Left ventricle myocardium inferior (tissue), 1 donor: Measurements from ENCODE around the gene AKAP4. TPM values are rescaled to one million over a fixed set of nuclear protein-coding genes. Genes with fewer than 3 reads are reported as not detected.

Experiments used
- DNase-seq: peaks from one replicate; pipeline ENCODE4 v3.0.0-alpha.2; 2020
- H3K27ac ChIP-seq: fragments of 200-600 bp; replicated peaks from 2 replicates; pipeline ENCODE4 v1.8.0; 2021
- H3K27me3 ChIP-seq: fragments of 200-600 bp; 2 replicates; pipeline ENCODE4 v1.8.0; 2021; ENCODE audit warnings: low read depth
- H3K36me3 ChIP-seq: fragments of 200-600 bp; 2 replicates; pipeline ENCODE4 v1.8.0; 2021
- H3K4me1 ChIP-seq: fragments of 200-600 bp; 2 replicates; pipeline ENCODE4 v1.8.0; 2021
- H3K4me3 ChIP-seq: fragments of 200-600 bp; 2 replicates; pipeline ENCODE4 v1.8.0; 2021; ENCODE audit warnings: mild to moderate bottlenecking, moderate library complexity
- H3K9me3 ChIP-seq: fragments of 200-600 bp; replicated peaks from 2 replicates; pipeline ENCODE4 v1.8.0; 2021
- CTCF ChIP-seq: fragments of 200-600 bp; IDR thresholded peaks from 2 replicates; pipeline ENCODE4 v1.8.0; 2021; ENCODE audit warnings: antibody characterized with exemption, mild to moderate bottlenecking, borderline replicate concordance
- intact Hi-C: fragments of 100-400 bp; cut with micrococcal nuclease; formaldehyde crosslinking; loops from one replicate; pipeline ENCODE4 v1.11.0; 2022
- total RNA-seq: library from RNA; stranded (reverse); fragmentation: NEBNext Ultra II Directional; extraction: Animal tissue kit (Norgen Biotek cat#: 25700); gene quantifications from one replicate; pipeline ENCODE4 v1.2.1, GENCODE V29; 2021
- donor health status: DM: no; HTN: yes; CAD: no; lungs with severe emphysema.

Gene AKAP4
- total RNA-seq, 1 donor from 2014 or later = not detected

- no peaks in the 10 kb centered on the region for H3K4me1 ChIP-seq
- no peaks in the 10 kb centered on the region for H3K27me3 ChIP-seq
- H3K36me3 ChIP-seq = no peaks in the 10 kb centered on the region
- H3K9me3 ChIP-seq = no peaks in the 10 kb centered on the region
- no peak overlapping the region for H3K27ac ChIP-seq
- TF ChIP-seq CTCF = no peak
- H3K4me3 ChIP-seq = no peak overlapping the region
- intact Hi-C loops = no loop called here
- no peak for DNase-seq
Observed at GRCh38 chrX:50157545-50158135, 43.2 kb downstream of the AKAP4 start.

- intact Hi-C loops = no loop called here
- TF ChIP-seq CTCF = no peak
- H3K36me3 ChIP-seq = no peaks in the 10 kb centered on the region
- no peak for DNase-seq
- no peak overlapping the region for H3K4me3 ChIP-seq
- H3K9me3 ChIP-seq = no peaks in the 10 kb centered on the region
- no peak overlapping the region for H3K27ac ChIP-seq
- H3K4me1 ChIP-seq = no peaks in the 10 kb centered on the region
- H3K27me3 ChIP-seq = no peaks in the 10 kb centered on the region
Observed at GRCh38 chrX:50154429-50154828, 46.4 kb downstream of the AKAP4 start.

- intact Hi-C loops = no loop called here
- no peaks in the 10 kb centered on the region for H3K4me1 ChIP-seq
- H3K27ac ChIP-seq = no peak overlapping the region
- no peak for TF ChIP-seq CTCF
- no peaks in the 10 kb centered on the region for H3K27me3 ChIP-seq
- no peaks in the 10 kb centered on the region for H3K36me3 ChIP-seq
- no peak for DNase-seq
- no peak overlapping the region for H3K4me3 ChIP-seq
- no peaks in the 10 kb centered on the region for H3K9me3 ChIP-seq
Observed at GRCh38 chrX:50152456-50152855, 48.4 kb downstream of the AKAP4 start.

DNA sequence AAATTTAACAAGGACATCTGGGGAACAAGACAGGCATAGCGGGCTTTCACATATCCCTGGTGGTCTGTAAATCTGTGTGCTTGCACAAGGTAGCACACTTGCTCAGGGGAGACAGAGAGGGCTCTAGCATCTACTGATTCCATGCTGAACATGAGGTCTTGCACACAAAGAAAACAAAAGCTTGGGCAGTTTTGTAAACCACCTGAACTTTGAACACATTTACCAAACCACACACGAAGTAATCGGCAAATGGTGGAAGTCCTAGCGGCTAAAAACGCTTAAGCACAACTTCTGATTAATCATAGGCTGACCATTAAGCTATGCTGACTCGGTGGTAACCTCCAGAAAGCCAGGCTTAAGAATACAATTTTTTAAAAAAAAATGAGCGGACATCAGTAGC is 52.8 kb downstream of the AKAP4 start:
- no peaks in the 10 kb centered on the region for H3K4me1 ChIP-seq
- intact Hi-C loops = no loop called here
- no peaks in the 10 kb centered on the region for H3K36me3 ChIP-seq

More for the DNA sequence above, 52.8 kb downstream of the AKAP4 start:
- no peaks in the 10 kb centered on the region for H3K27me3 ChIP-seq
- no peak for TF ChIP-seq CTCF
- H3K9me3 ChIP-seq = no peaks in the 10 kb centered on the region
- no peak for DNase-seq
- no peak overlapping the region for H3K27ac ChIP-seq
- no peak overlapping the region for H3K4me3 ChIP-seq

Other genes starting within 250 kb of the AKAP4 start
- 0.71 TPM for gene CCNB3, start 3.8 kb upstream of the AKAP4 start, total RNA-seq